Effector memory CD8-positive, alpha-beta T cell (primary cell): Measurements from ENCODE around the gene OR1A1.
"Not testable (repeated sequence)": the region's sequence is repeated elsewhere in the genome, so short reads cannot be mapped to it uniquely, and the experiment has no call there.

Source experiments
- ATAC-seq: fragments of 150-1000 bp; cut with Tn5 transposase; replicated peaks from 2 replicates; pipeline ENCODE4 v1.10.0; 2021; ENCODE audit warnings: mild to moderate bottlenecking, moderate library complexity
- DNase-seq, 3 experiments: peaks; one replicate each; pipeline ENCODE4 v3.0.0; 2021
- H3K27ac Mint-ChIP-seq, 2 donors: one replicate each; pipeline ENCODE4 v1.8.0; 2022; ENCODE audit warnings: mild to moderate bottlenecking in 2 of 2, mixed read lengths in 2 of 2, moderate library complexity in 2 of 2
- H3K27me3 Mint-ChIP-seq, 2 donors: one replicate each; pipeline ENCODE4 v1.8.0; 2022; ENCODE audit warnings: mixed read lengths in 2 of 2
- H3K36me3 Mint-ChIP-seq: one replicate; pipeline ENCODE4 v1.8.0; 2022; ENCODE audit warnings: mild to moderate bottlenecking, moderate library complexity, mixed read lengths; ENCODE audit not compliant: insufficient read depth
- H3K4me1 Mint-ChIP-seq, 2 donors: one replicate each; pipeline ENCODE4 v1.8.0; 2022; ENCODE audit warnings: low read depth in 2 of 2, mixed read lengths in 2 of 2
- H3K4me3 Mint-ChIP-seq, 2 donors: one replicate each; pipeline ENCODE4 v1.8.0; 2022; ENCODE audit warnings: mild to moderate bottlenecking in 2 of 2, mixed read lengths in 2 of 2, moderate library complexity in 2 of 2
- H3K9me3 Mint-ChIP-seq, 2 donors: one replicate each; pipeline ENCODE4 v1.8.0; 2022; ENCODE audit warnings: mixed read lengths in 2 of 2
- total RNA-seq, 9 experiments: gene quantifications; one replicate each; lab custom pipeline; 2026; lab: John Stamatoyannopoulos, UW

OR1A1 gene
- total RNA-seq, result 0 reads per million in 9 experiments

- Mint-ChIP-seq H3K9me3 (no peaks in the 10 kb centered on the region), H3K36me3 (no peaks in the 10 kb centered on the region), H3K27me3 (peaks cover 36 to 47% of the 10 kb centered on the region in 2 donors), H3K4me3 (no peak within 1 kb of the TSS), H3K4me1 (no peaks in the 10 kb centered on the region), H3K27ac (peak within 1 kb of the TSS in 1 of 2 donors; percentile 54)
- ATAC-seq (no peak), DNase-seq (no peak)
Measured at GRCh38 chr17:3207367-3207766, at the start of gene OR1A1. Gene OR1A1, plus strand, starts transcription at chr17:3207667. Its CDS starts 7,954 bp downstream, at chr17:3215621.

GRCh38 chr17:3167574-3167973 lies 39.9 kb upstream of the OR1A1 start:
- ATAC-seq, result no peak
- no peak overlapping the region for H3K4me3 Mint-ChIP-seq
- H3K27me3 Mint-ChIP-seq, result peaks cover 51 to 66% of the 10 kb centered on the region in 2 donors
- no peaks in the 10 kb centered on the region for H3K4me1 Mint-ChIP-seq
- H3K9me3 Mint-ChIP-seq, result peaks cover 0 to 1% of the 10 kb centered on the region in 2 donors
- H3K27ac Mint-ChIP-seq, result no peak overlapping the region
- no peak for DNase-seq
- H3K36me3 Mint-ChIP-seq, result no peaks in the 10 kb centered on the region

- DNase-seq (no peak), ATAC-seq (no peak)
- Mint-ChIP-seq H3K36me3 (no peaks in the 10 kb centered on the region), H3K9me3 (no peaks in the 10 kb centered on the region), H3K4me3 (no peak overlapping the region), H3K4me1 (no peaks in the 10 kb centered on the region), H3K27me3 (peaks cover 28 to 30% of the 10 kb centered on the region in 2 donors), H3K27ac (no peak overlapping the region)
Measured at GRCh38 chr17:3189961-3190360, 17.5 kb upstream of the OR1A1 start.

GRCh38 chr17:3197219-3197618 lies 10.2 kb upstream of the OR1A1 start, which contains the start of gene OR1A2:
Gene OR1A2, plus strand, starts transcription at chr17:3197519. Its CDS starts 0 bp downstream, at chr17:3197519.
- H3K9me3 Mint-ChIP-seq, result peaks cover 0 to 3% of the 10 kb centered on the region in 2 donors
- H3K4me3 Mint-ChIP-seq, result no peak within 1 kb of the TSS
- no peak within 1 kb of the TSS for H3K27ac Mint-ChIP-seq

GRCh38 chr17:3208484-3208883 lies 1.0 kb downstream of the OR1A1 start:
- Mint-ChIP-seq H3K27ac (no peak overlapping the region), H3K9me3 (peaks cover 0 to 2% of the 10 kb centered on the region in 2 donors), H3K4me1 (no peaks in the 10 kb centered on the region), H3K4me3 (no peak overlapping the region), H3K36me3 (no peaks in the 10 kb centered on the region), H3K27me3 (peaks cover 45 to 54% of the 10 kb centered on the region in 2 donors)
- DNase-seq (no peak), ATAC-seq (no peak)

More at GRCh38 chr17:3197219-3197618, 10.2 kb upstream of the OR1A1 start, which contains the start of gene OR1A2:
- H3K27me3 Mint-ChIP-seq, result peaks cover 53 to 56% of the 10 kb centered on the region in 2 donors
- ATAC-seq (no peak), DNase-seq (no peak)
- no peaks in the 10 kb centered on the region for H3K4me1 Mint-ChIP-seq
- H3K36me3 Mint-ChIP-seq, result no peaks in the 10 kb centered on the region

- Mint-ChIP-seq H3K36me3 (no peaks in the 10 kb centered on the region), H3K9me3 (peaks cover 0 to 6% of the 10 kb centered on the region in 2 donors), H3K4me1 (no peaks in the 10 kb centered on the region), H3K27me3 (peaks cover 48 to 61% of the 10 kb centered on the region in 2 donors), H3K27ac (no peak overlapping the region), H3K4me3 (no peak overlapping the region)
- no peak for ATAC-seq
- DNase-seq, result no peak
Measured at GRCh38 chr17:3213001-3213400, 5.5 kb downstream of the OR1A1 start.

- Mint-ChIP-seq H3K36me3 (no peaks in the 10 kb centered on the region), H3K4me1 (no peaks in the 10 kb centered on the region), H3K9me3 (peaks cover 3 to 6% of the 10 kb centered on the region in 2 donors), H3K4me3 (no peak overlapping the region), H3K27me3 (peaks cover 54 to 66% of the 10 kb centered on the region in 2 donors), H3K27ac (no peak overlapping the region)
- DNase-seq (no peak), ATAC-seq (no peak)
Measured at GRCh38 chr17:3213587-3213986, 6.1 kb downstream of the OR1A1 start.

GRCh38 chr17:3219978-3220377 lies 12.5 kb downstream of the OR1A1 start:
- not testable (repeated sequence) for DNase-seq, H3K9me3 Mint-ChIP-seq, H3K36me3 Mint-ChIP-seq, H3K4me1 Mint-ChIP-seq, H3K27ac Mint-ChIP-seq, ATAC-seq, H3K4me3 Mint-ChIP-seq
- peaks cover 47 to 66% of the 10 kb centered on the region in 2 donors for H3K27me3 Mint-ChIP-seq

GRCh38 chr17:3221850-3222249 lies 14.4 kb downstream of the OR1A1 start:
- H3K36me3 Mint-ChIP-seq, result no peaks in the 10 kb centered on the region
- ATAC-seq, result no peak
- H3K9me3 Mint-ChIP-seq, result peaks cover 3 to 8% of the 10 kb centered on the region in 2 donors
- DNase-seq, result no peak
- H3K4me1 Mint-ChIP-seq, result peaks cover 7 to 9% of the 10 kb centered on the region in 2 donors
- no peak overlapping the region for H3K4me3 Mint-ChIP-seq
- no peak overlapping the region for H3K27ac Mint-ChIP-seq
- peaks cover 51 to 66% of the 10 kb centered on the region in 2 donors for H3K27me3 Mint-ChIP-seq

- Mint-ChIP-seq H3K9me3 (peaks cover 3 to 8% of the 10 kb centered on the region in 2 donors), H3K4me1 (peaks cover 7 to 9% of the 10 kb centered on the region in 2 donors), H3K4me3 (peak overlapping the region; percentile 18 to 44), H3K36me3 (no peaks in the 10 kb centered on the region), H3K27ac (no peak overlapping the region), H3K27me3 (peaks cover 46 to 66% of the 10 kb centered on the region in 2 donors)
- ATAC-seq, result no peak
- DNase-seq, result no peak
Measured at GRCh38 chr17:3222505-3222904, 15.0 kb downstream of the OR1A1 start.

- not testable (repeated sequence) for H3K27ac Mint-ChIP-seq, H3K36me3 Mint-ChIP-seq, H3K4me1 Mint-ChIP-seq, H3K9me3 Mint-ChIP-seq, H3K4me3 Mint-ChIP-seq, ATAC-seq, DNase-seq
- peaks cover 35 to 53% of the 10 kb centered on the region in 2 donors for H3K27me3 Mint-ChIP-seq
Measured at GRCh38 chr17:3224721-3225352, 17.4 kb downstream of the OR1A1 start.

GRCh38 chr17:3232300-3232699 lies 24.8 kb downstream of the OR1A1 start:
- DNase-seq, H3K36me3 Mint-ChIP-seq, H3K9me3 Mint-ChIP-seq, H3K4me3 Mint-ChIP-seq, ATAC-seq, H3K27ac Mint-ChIP-seq, H3K4me1 Mint-ChIP-seq: not testable (repeated sequence)
- H3K27me3 Mint-ChIP-seq, result peaks cover 0 to 11% of the 10 kb centered on the region in 2 donors

GRCh38 chr17:3238685-3239084 lies 31.2 kb downstream of the OR1A1 start:
- H3K27me3 Mint-ChIP-seq, H3K27ac Mint-ChIP-seq, DNase-seq, ATAC-seq, H3K4me3 Mint-ChIP-seq, H3K36me3 Mint-ChIP-seq, H3K9me3 Mint-ChIP-seq, H3K4me1 Mint-ChIP-seq: not testable (repeated sequence)

- H3K27me3 Mint-ChIP-seq, H3K4me1 Mint-ChIP-seq, H3K36me3 Mint-ChIP-seq, H3K9me3 Mint-ChIP-seq, H3K27ac Mint-ChIP-seq, H3K4me3 Mint-ChIP-seq, DNase-seq, ATAC-seq: not testable (repeated sequence)
Measured at GRCh38 chr17:3241044-3241443, 33.6 kb downstream of the OR1A1 start.
